MM.1S (cell line): Measurements from ENCODE around the gene KCNG2.

Experiments used
- EZH2 ChIP-seq: fragments of 300-600 bp; sonication (generic); optimal IDR thresholded peaks from 2 replicates; pipeline ENCODE3; 2017; ENCODE audit warnings: low read depth, mild to moderate bottlenecking, antibody characterized with exemption, low read length, mixed read lengths
- EZH2phosphoT487 ChIP-seq: fragments of 300-600 bp; sonication (generic); IDR thresholded peaks from 2 replicates; pipeline ENCODE4 v1.6.1; 2018; ENCODE audit warnings: antibody characterized with exemption, low read length
- TF ChIP-seq, protein P1 (sequence below): fragments of 300-600 bp; sonication (generic); IDR thresholded peaks from 2 replicates; pipeline ENCODE4 v1.5.1; 2016; ENCODE audit warnings: antibody characterized with exemption, low read length, mixed read lengths

DNA sequence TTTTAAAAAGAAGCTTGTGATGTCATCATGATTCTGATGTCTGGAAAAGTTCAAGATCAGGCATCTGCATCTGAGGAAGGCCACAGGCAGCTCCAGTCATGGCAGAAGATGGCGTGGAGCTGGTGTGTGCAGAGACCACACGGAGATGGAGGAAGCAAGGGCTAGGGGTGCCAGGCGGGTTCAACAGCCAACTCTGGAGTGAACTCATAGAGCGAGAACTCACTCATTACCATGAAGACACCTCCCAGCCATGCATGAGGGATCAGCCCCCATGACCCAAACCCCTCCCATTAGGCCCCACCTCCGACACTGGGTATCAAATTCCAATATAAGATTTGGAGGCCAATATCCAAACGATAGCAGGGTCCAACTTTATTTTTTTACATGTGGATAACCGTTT lies 61.6 kb downstream of the KCNG2 start:
- TF ChIP-seq, protein P1, sequence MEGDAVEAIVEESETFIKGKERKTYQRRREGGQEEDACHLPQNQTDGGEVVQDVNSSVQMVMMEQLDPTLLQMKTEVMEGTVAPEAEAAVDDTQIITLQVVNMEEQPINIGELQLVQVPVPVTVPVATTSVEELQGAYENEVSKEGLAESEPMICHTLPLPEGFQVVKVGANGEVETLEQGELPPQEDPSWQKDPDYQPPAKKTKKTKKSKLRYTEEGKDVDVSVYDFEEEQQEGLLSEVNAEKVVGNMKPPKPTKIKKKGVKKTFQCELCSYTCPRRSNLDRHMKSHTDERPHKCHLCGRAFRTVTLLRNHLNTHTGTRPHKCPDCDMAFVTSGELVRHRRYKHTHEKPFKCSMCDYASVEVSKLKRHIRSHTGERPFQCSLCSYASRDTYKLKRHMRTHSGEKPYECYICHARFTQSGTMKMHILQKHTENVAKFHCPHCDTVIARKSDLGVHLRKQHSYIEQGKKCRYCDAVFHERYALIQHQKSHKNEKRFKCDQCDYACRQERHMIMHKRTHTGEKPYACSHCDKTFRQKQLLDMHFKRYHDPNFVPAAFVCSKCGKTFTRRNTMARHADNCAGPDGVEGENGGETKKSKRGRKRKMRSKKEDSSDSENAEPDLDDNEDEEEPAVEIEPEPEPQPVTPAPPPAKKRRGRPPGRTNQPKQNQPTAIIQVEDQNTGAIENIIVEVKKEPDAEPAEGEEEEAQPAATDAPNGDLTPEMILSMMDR, result no peak
- no peak for TF ChIP-seq EZH2phosphoT487
- no peak for TF ChIP-seq EZH2
